Gastroesophageal sphincter (tissue), 4 donors: Measurements from ENCODE around the gene ZNF606. TPM values are rescaled to one million over a fixed set of nuclear protein-coding genes. Genes with fewer than 3 reads are reported as not detected.

Experiments used
- ATAC-seq: fragments of 150-250 bp; one replicate; pipeline ENCODE4 v1.9.1; 2016; ENCODE audit warnings: mild to moderate bottlenecking, moderate library complexity
- H3K27ac ChIP-seq, 4 donors: fragments of 200-600 bp; sonication (generic) in 3 of 4; 1 replicate in 3 of 4; 2 replicates in 1 of 4; pipeline ENCODE4 v1.5.1; 2016 to 2019
- H3K27me3 ChIP-seq: fragments of 200-600 bp; sonication (generic); one replicate; pipeline ENCODE4 v1.5.1; 2019
- H3K36me3 ChIP-seq, 2 donors: fragments of 200-600 bp; sonication (generic); one replicate each; pipeline ENCODE4 v1.5.1; 2019; ENCODE audit warnings: control low read depth in 1 of 2
- H3K4me1 ChIP-seq, 3 donors: fragments of 200-600 bp; sonication (generic); 1 replicate in 2 of 3; 2 replicates in 1 of 3; pipeline ENCODE4 v1.5.1; 2016 to 2019; ENCODE audit warnings: control low read depth in 2 of 3
- H3K4me3 ChIP-seq, 2 donors: fragments of 200-600 bp; sonication (generic); one replicate each; pipeline ENCODE4 v1.5.1; 2019; ENCODE audit warnings: mild to moderate bottlenecking in 1 of 2, moderate library complexity in 1 of 2
- H3K9me3 ChIP-seq, 3 donors: fragments of 200-600 bp; sonication (generic); one replicate each; pipeline ENCODE4 v1.5.1; 2017 to 2019; ENCODE audit warnings: control low read depth in 2 of 3
- CTCF ChIP-seq, 4 experiments: fragments of 200-600 bp in 2 of 4; fragments of 450-650 bp in 2 of 4; sonication (generic) in 1 of 4; IDR thresholded peaks; one replicate each; pipeline ENCODE4 v1.5.1; 2017 to 2019; ENCODE audit warnings: antibody characterized with exemption in 4 of 4, mild to moderate bottlenecking in 2 of 4, moderate library complexity in 2 of 4
- EP300 ChIP-seq: sonication (generic); formaldehyde crosslinking; IDR thresholded peaks from one replicate; pipeline ENCODE4 v1.6.1; 2017; ENCODE audit warnings: antibody characterized with exemption, mild to moderate bottlenecking
- POLR2A ChIP-seq, 2 donors: fragments of 450-650 bp; IDR thresholded peaks; one replicate each; pipeline ENCODE4 v1.6.1; 2017; ENCODE audit warnings: antibody characterized with exemption in 2 of 2, mild to moderate bottlenecking in 2 of 2, moderate library complexity in 1 of 2
- POLR2AphosphoS5 ChIP-seq: sonication (generic); formaldehyde crosslinking; IDR thresholded peaks from one replicate; pipeline ENCODE4 v1.6.1; 2017; ENCODE audit warnings: antibody characterized with exemption
- WGBS, 2 donors: methylation state at CpG; one replicate each; pipeline ENCODE4 v1.1.5; 2018; ENCODE audit warnings: low coverage in 1 of 2; 5-methylcytosine and 5-hydroxymethylcytosine counted together
- total RNA-seq, 4 donors: library from RNA; depleted of rRNA; stranded (reverse); fragments of >200 nt; gene quantifications; one replicate each; pipeline ENCODE4 v1.1.0, GENCODE V29; 2016

The ZNF606 gene
- total RNA-seq, 4 donors from 2014 or later = 6.0 to 49.0 (median 18.8) TPM

DNA sequence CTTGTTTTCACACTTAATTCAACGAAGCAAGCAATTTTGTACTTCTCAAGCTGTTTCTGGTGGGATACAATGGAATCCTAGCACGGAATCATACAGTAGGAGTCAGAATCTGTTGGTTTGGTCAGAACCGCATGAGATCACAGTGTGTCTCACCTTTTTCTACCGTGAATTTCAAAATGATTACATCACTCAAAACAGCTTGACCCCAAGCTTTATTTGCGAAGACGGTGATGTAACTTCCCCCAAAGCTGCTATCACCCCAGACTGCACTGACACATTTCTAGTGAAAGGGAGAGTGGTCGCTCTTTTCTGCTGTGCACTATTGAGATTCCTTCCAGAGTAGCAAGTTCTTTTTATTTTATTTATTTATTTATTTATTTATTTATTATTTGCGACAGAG lies 37.9 kb downstream of the ZNF606 start:
- peaks cover 0 to 100% (median 7%) of the 10 kb centered on the region in 3 donors for H3K9me3 ChIP-seq
- no peak overlapping the region for H3K27ac ChIP-seq
- peaks cover 0 to 74% of the 10 kb centered on the region in 2 donors for H3K36me3 ChIP-seq

GRCh38 chr19:57961785-57962184 lies 40.8 kb downstream of the ZNF606 start:
- 45 to 78% methylated on average over 1 of the region's 1 CpG for WGBS, 2 donors
- no peaks in the 10 kb centered on the region for H3K27me3 ChIP-seq
- ATAC-seq = no peak
- H3K9me3 ChIP-seq = peaks cover 0 to 100% (median 5%) of the 10 kb centered on the region in 3 donors
- H3K36me3 ChIP-seq = peaks cover 0 to 63% of the 10 kb centered on the region in 2 donors
- TF ChIP-seq POLR2A (IDR thresholded peaks at IDR 0.05) = no peak
- no peak for TF ChIP-seq CTCF (IDR thresholded peaks at IDR 0.05)
- TF ChIP-seq EP300 = no peak
- no peak for TF ChIP-seq POLR2AphosphoS5
- H3K27ac ChIP-seq = no peak overlapping the region
- H3K4me1 ChIP-seq = no peaks in the 10 kb centered on the region
- no peak overlapping the region for H3K4me3 ChIP-seq

More for the DNA sequence above, 37.9 kb downstream of the ZNF606 start:
- ATAC-seq = no peak
- no peaks in the 10 kb centered on the region for H3K27me3 ChIP-seq
- no peaks in the 10 kb centered on the region for H3K4me1 ChIP-seq
- TF ChIP-seq POLR2AphosphoS5 (no peak), CTCF (IDR thresholded peaks at IDR 0.05) (no peak), POLR2A (IDR thresholded peaks at IDR 0.05) (no peak), EP300 (no peak)
- 93 to 96% methylated on average over 7 to 8 of the region's 8 CpGs for WGBS, 2 donors
- no peak overlapping the region for H3K4me3 ChIP-seq

- peaks cover 0 to 14% of the 10 kb centered on the region in 2 donors for H3K36me3 ChIP-seq
- H3K4me3 ChIP-seq = no peak overlapping the region
- no peak for ATAC-seq
- TF ChIP-seq CTCF (IDR thresholded peaks at IDR 0.05) = no peak
- TF ChIP-seq POLR2AphosphoS5 = no peak
- TF ChIP-seq EP300 = no peak
- TF ChIP-seq POLR2A (IDR thresholded peaks at IDR 0.05) = no peak
- H3K27ac ChIP-seq = no peak overlapping the region
- H3K4me1 ChIP-seq = no peaks in the 10 kb centered on the region
- no peaks in the 10 kb centered on the region for H3K27me3 ChIP-seq
- WGBS, 2 donors = 90% methylated on average over 2 to 3 of the region's 4 CpGs
- H3K9me3 ChIP-seq = peaks cover 0 to 90% (median 0%) of the 10 kb centered on the region in 3 donors
Measured at GRCh38 chr19:57954996-57955395, 47.6 kb downstream of the ZNF606 start.

- WGBS, 2 donors = 92 to 100% methylated on average over 1 to 4 of the region's 12 CpGs
- Histone ChIP-seq H3K4me3 (no peak overlapping the region), H3K27ac (no peak overlapping the region), H3K27me3 (no peaks in the 10 kb centered on the region), H3K9me3 (peaks cover 0 to 67% (median 0%) of the 10 kb centered on the region in 3 donors), H3K36me3 (peaks cover 0 to 13% of the 10 kb centered on the region in 2 donors), H3K4me1 (peaks cover 2 to 27% (median 9%) of the 10 kb centered on the region in 3 donors)
- TF ChIP-seq CTCF (IDR thresholded peaks at IDR 0.05) (no peak), EP300 (no peak), POLR2AphosphoS5 (no peak), POLR2A (IDR thresholded peaks at IDR 0.05) (no peak)
- ATAC-seq = no peak
Measured at GRCh38 chr19:57949702-57950101, 52.9 kb downstream of the ZNF606 start.

GRCh38 chr19:57949296-57949695 lies 53.3 kb downstream of the ZNF606 start:
- no peak overlapping the region for H3K27ac ChIP-seq
- H3K4me3 ChIP-seq = no peak overlapping the region
- peaks cover 0 to 17% of the 10 kb centered on the region in 2 donors for H3K36me3 ChIP-seq
- H3K27me3 ChIP-seq = no peaks in the 10 kb centered on the region
- 71 to 90% methylated on average over 6 of the region's 24 CpGs for WGBS, 2 donors
- no peak for ATAC-seq
- peaks cover 2 to 27% (median 9%) of the 10 kb centered on the region in 3 donors for H3K4me1 ChIP-seq
- TF ChIP-seq POLR2A (IDR thresholded peaks at IDR 0.05) (no peak), POLR2AphosphoS5 (no peak), CTCF (IDR thresholded peaks at IDR 0.05) (no peak), EP300 (no peak)
- peaks cover 0 to 67% (median 0%) of the 10 kb centered on the region in 3 donors for H3K9me3 ChIP-seq
